Lower leg skin (tissue), 3 donors: ENCODE results near the gene ZNF428.
"Not testable (repeated sequence)": the region's sequence is repeated elsewhere in the genome, so short reads cannot be mapped to it uniquely, and the experiment has no call there.

ENCODE experiments used
- POLR2A ChIP-seq, 2 donors: fragments of 450-650 bp; IDR thresholded peaks; one replicate each; pipeline ENCODE4 v1.6.1; 2016 to 2017; ENCODE audit warnings: antibody characterized with exemption in 2 of 2, mild to moderate bottlenecking in 1 of 2, moderate library complexity in 1 of 2
- TF ChIP-seq, protein P1 (sequence below), 3 donors: fragments of 450-650 bp; IDR thresholded peaks; one replicate each; pipeline ENCODE4 v1.5.1; 2016; ENCODE audit warnings: antibody characterized with exemption in 3 of 3, mild to moderate bottlenecking in 3 of 3, moderate library complexity in 2 of 3

DNA sequence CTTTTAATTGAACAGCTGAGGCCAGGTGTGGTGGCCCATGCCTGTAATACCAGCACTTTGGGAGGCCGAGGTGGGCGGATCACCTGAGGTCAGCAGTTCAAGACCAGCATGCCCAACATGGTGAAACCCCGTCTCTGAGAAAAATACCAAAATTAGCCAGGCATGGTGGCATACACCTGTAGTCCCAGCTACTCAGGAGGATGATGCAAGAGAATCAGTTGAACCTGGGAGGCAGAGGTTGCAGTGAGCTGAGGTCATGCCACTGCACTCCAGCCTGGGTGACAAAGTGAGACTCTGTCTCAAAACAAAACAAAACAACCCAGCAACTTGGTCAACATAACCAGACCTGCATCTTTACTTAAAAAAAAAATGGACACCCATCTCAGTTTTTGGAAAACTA is 32.4 kb downstream of the ZNF428 start:
- TF ChIP-seq, protein P1, sequence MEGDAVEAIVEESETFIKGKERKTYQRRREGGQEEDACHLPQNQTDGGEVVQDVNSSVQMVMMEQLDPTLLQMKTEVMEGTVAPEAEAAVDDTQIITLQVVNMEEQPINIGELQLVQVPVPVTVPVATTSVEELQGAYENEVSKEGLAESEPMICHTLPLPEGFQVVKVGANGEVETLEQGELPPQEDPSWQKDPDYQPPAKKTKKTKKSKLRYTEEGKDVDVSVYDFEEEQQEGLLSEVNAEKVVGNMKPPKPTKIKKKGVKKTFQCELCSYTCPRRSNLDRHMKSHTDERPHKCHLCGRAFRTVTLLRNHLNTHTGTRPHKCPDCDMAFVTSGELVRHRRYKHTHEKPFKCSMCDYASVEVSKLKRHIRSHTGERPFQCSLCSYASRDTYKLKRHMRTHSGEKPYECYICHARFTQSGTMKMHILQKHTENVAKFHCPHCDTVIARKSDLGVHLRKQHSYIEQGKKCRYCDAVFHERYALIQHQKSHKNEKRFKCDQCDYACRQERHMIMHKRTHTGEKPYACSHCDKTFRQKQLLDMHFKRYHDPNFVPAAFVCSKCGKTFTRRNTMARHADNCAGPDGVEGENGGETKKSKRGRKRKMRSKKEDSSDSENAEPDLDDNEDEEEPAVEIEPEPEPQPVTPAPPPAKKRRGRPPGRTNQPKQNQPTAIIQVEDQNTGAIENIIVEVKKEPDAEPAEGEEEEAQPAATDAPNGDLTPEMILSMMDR (IDR thresholded peaks at IDR 0.05): not testable (repeated sequence)
- not testable (repeated sequence) for TF ChIP-seq POLR2A (IDR thresholded peaks at IDR 0.05)
